Activated CD4-positive, alpha-beta T cell treated with anti-CD3 and anti-CD28 coated beads, Interleukin-2, amount 50 U/mL, for 24 hours (primary cell): ENCODE measurements around the gene SOWAHA.

Experiments used
- DNase-seq, 2 donors: peaks; one replicate each; pipeline ENCODE4 v3.0.0-alpha.2; 2020; ENCODE audit warnings: low read depth in 1 of 2, low spot score in 1 of 2

The SOWAHA gene

DNA sequence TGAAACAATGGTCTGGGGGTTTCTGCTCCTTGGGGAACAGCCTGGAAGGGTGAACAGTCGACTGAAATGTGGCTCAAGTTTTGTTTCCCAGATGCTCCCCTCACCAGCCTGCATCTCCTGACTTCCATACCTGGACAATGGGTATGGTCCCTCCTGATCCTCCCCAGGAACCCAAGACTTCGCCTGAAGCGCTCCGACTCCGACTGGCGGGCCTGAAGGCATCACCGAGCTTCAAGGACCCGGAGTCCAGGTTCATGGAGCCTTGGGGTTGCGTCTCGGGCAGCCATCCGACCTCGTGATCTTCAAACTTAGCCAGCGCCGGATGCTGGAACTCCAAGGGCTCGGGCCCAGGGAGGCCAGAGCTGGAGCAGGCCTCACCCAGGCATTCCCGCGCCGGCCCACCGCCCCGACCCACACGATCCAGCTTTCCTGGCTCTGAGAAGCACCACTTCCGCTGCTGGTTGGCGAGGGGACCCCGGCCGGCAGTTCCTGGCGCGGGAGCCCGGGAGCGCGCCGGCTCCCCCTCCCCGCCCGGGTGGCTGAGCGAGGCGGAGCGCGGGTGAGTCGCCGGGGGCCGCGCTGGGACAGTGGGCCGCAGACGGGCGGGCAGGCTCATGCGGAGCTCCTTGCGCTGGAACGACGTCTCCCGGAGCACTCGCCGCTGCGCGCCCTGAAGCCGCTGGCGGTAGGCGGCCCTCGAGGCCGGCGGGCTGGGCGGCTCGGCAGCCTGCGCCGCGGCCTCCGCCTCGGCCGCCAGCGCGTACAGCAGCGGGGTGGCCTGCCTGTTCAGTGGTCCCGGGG is 12.1 kb downstream of the SOWAHA start:
- DNase-seq = no peak

DNA sequence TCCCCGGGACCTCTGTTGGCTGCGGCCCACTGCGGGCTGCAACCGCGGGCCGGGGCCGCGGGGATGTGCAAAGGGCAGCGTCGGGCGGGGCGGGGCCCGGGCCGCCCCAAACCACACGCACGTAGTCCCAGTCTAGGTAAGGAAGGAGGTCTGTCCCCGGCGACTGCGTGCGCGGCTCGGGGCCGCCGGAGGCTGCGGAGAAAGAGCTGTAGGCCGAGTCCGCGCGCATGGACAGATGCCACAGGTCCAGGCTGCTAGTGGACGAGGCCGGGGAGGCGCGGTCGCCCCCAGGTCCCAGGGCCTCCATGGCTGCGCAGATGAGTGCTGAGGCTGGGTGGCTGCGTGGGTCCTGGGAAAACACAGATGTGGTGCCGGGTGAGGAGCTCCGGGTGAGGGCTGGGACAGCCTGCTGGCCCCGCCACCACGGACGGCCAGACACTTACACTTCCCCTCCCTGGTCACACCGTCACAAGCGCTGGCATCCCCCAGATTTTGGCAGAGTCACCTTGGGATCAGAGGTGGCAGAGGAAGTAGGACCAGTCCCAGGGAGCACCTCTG is 12.8 kb downstream of the SOWAHA start:
- DNase-seq = no peak

DNA sequence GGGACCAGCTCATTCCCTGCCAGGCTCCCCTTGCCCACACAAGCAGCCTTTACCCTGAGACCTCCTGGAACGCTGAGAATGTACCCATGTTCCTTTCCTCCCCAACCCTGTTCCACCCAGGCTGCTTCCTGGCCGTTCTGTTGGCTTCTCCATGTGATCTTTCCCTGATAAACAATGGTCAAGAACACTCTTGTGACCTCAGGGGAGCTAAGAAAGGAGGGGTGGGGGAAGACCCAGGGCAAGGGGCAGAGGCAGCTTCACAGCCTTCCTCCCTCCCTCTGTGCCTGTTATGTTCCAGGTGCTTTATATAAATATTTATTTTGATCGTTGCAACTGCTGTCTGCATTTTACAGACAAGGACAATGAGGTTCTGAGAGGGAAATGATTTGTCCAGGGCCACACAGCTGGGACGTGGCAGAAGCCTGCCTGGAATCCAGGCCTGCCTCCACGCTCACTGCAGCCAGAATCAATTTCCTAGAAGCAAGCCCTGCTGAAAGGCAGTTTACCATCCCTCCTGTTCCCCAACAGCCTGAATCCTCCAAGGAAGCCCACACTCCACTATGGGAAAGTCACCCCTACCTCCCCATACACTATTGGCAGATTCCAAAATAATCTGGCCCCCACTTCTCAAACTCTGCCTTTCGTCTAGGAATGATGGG is 13.5 kb downstream of the SOWAHA start:
- no peak for DNase-seq

DNA sequence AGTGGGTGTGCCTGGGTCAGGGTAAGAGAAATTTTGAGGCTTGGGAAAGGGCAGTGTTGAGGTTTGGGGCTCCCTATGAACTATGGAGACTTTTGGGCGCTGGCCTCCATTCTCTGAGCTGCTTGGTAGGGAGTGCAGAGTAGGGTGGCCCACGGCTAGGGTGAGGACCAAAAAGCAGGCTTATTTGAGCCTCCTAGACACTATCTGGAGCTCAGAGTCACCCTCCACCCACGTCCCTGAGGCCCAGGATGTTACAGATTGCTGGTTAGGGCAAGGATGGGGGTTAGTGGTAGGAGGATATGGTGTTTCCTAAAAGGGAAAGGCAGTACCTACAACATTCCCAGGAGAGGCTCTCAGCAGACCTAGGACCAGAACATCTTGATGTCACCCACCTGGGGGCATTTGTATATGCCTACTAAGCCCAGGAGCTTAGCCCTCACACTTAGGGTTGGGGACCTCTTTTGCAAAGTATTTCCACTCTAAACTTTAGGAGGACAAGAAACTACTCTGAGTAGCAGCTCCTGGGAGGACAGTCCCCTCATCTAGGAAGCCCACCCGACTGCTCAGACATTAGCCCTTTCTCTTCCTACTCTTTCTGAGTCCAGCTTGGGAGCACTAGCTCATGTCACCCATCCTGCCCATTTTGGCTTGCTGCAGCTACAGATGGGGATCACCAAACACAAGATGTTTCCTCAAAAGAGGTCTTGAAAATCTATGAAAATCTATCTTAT is 15.0 kb downstream of the SOWAHA start:
- DNase-seq = no peak

DNA sequence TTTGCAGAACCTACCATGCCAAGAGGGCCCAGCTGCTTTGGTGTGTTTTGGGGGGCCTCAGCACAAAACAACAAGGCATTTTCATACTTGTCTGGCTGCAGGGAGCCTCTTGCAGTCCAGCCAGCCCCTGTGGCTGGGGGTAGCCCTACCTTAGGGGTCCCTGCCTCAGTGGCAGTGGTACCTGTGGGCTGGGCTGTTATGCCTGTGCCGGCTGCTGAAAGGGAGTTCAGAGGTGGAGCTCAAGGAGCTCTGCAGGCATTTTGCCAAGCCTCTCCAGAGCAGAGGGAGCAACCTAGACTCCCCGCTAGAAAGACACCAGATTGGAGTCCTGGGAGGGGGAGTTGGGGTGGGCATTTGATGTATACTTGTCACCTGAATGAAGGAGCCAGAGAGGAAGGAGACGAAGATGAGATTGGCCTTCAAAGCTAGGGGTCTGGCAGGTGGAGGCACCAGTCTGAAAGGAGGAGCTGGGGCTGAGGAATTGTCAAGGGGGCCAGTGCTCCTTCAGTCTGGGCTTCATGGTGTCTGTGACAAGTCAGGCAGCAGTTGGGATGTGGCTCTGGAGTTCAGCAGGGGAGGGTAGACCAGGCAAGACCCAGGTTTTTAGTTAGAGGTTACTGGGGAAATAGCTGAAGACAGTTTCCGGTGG is 15.9 kb downstream of the SOWAHA start:
- no peak for DNase-seq

DNA sequence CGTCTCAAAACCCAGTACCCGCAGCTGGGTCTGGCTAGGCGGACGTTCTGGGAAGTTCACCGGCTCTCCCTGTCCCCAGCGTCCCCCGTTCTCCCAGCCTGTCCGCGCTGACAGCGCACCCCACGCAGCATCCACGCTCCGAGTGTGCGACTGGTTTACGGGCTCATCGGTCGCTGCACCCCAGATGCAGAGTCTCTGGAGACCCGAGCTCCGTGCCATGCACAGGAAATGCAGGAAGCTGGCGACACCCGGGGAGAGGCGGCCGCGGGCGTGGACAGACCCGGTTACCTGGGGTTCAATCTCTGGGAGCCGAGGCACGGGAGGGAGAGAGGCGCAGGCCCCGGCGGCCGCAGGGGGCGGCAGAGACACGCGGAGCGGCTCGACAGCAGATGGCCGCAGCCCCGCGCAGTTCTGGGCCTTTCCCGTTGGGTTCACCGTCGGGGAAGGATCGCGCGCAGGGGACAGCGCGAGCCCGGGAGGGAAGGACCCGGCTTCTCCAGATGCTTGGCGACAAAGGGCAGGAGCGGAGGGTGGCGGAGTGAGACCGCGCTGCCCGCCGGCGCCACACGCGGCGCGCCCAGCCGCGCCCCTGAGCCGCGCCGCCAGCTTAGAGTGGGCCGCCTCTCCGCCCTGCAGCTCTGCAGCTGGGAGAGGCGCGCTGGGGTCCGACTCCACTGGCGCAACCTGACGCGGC is 16.8 kb downstream of the SOWAHA start:
- peak; percentile 50 to 52 for DNase-seq

DNA sequence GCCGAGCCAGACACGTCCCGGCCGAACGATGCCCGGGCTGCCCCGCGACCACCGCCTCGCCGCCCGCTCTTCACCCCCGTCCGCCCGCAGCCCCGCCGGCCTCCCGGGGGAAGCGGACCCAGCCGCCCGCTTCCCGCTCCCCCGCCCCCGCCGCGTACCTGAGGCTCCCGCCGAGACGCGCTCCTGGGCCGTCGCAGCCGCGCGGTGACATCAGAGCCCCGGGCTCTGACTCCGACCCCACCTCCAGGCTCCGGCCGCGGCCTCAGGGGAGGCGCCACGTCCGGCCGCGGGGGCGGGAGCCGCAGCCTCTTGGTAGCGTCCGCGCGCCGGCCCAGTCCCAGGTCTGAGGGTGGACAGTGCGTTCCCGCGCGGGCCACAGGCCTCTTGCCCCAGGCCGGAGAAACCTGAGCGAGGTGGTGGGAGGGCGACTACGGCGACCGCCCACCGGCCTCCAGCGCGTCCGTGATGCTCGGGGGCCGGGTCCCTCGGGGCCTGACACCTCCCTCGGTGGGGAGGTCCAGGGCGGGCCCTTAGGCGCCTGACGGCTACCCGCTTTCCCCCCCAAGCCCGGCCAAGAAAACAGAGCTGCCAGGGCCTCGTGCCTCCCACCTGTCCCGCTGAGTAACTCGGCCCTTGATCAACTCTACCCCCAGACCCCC is 17.5 kb downstream of the SOWAHA start, which contains the start of gene SHROOM1:
SHROOM1 (minus strand) TSS at position 212 of the 659 bp plus-strand sequence. CDS start 4,507 bp downstream, outside the sequence.
- DNase-seq = no peak

DNA sequence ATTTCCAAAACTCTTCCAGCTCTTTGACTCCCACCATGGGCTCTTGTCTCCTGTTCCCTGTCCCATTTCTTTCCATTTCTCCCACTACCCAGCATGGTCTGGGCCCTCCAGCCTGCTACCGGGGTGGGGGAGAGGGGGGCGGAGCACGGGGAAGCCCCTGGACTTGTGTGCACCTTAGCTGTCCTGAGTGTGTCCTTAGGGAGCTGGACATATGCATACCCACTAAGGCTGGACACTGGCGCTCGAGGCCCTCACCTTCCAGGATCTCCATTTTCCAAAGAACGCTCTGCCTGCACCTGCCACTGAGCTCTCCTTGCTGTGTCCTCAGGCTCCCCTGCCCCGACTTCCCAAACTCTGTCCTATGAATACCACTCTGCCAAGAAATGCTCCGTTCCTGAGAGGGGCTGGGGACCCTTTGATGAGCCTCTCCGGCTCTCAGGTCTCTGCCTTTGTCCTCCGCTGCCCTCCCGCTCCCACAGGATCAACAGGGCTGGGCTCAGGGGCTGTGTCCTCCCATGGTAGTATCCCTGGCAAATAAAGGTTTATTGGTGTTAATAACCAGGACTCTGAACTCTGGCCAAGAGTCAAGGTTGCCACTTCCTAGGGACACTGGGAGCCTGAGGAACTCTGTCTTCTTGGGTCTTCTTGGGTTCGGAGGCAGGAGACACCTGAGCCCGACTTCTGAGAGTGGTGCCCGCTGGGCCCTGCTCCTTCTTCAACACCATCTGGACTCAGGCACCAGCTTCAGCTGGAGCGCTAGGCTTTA is 18.2 kb downstream of the SOWAHA start:
- no peak for DNase-seq

DNA sequence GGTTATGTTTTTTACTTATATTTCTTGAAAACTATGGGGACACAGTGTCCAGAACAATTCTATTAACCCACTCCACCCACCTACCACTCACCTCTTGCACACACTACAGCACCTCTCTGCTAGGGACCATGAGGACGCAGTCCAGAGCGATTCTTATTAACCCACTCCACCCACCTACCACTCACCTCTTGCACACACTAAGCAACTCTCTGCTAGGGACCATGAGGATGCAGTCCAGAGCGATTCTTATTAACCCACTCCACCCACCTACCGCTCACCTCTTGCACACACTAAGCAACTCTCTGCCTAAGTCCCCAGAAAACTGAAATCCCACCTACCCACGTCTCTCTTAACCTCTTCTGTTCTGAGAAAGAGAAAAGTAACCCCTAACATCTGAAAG is 19.5 kb downstream of the SOWAHA start:
- no peak for DNase-seq

DNA sequence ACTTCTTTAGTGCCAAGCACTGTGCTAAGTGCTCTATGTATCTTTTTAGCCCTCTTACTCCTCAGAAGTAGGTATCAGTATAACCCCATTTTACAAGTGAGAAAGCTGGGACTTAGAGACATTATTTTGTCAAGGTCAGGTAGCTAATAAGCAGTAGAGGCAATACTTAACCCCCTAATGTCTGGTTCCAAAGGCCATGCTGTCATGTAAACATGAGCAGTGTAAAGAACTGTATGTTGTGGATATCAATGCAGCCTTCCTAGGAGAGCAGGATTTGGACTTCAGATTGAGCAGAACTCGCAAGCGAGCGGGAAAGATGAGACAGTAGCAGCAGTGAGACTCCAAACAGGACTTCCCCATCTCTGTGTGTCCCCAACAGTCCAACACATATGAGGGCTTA is 21.0 kb downstream of the SOWAHA start:
- no peak for DNase-seq

DNA sequence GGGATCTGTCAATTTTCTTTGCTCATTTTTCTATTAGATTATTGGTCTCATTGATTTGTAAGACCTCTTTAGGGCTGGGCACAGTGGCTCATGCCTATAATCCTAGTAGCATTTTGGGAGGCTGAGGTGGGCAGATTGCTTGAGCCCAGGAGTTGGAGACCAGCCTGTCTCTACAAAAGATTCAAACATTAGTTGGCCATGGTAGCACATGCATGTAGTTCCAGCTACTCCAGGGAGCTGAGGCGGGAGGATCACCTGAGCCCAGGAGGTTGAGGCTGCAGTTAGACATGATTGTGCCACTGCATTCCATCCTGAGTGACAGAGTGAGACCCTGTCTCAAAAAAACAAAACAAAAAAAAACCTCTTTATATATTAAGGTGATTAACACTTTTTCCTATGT is 23.8 kb downstream of the SOWAHA start:
- no peak for DNase-seq

DNA sequence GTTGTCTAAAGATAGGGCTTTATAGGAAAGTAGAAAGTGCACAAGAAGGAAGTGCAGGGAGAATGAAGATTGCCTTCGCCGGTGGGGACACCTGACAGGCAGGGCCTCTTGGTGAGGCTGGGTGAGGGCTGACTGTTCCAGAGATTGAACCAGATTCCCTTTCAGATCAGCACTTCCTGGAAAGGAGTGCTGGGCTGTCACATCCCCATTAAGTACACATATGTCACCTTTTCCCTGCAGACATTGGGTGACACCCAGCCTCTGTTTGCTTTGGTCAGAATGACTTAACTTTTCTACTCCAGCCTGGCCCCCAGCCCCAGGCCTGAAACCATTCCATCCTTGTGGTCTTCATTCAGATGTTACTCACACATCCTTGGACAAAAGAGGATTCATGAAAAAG is 24.8 kb downstream of the SOWAHA start:
- no peak for DNase-seq

DNA sequence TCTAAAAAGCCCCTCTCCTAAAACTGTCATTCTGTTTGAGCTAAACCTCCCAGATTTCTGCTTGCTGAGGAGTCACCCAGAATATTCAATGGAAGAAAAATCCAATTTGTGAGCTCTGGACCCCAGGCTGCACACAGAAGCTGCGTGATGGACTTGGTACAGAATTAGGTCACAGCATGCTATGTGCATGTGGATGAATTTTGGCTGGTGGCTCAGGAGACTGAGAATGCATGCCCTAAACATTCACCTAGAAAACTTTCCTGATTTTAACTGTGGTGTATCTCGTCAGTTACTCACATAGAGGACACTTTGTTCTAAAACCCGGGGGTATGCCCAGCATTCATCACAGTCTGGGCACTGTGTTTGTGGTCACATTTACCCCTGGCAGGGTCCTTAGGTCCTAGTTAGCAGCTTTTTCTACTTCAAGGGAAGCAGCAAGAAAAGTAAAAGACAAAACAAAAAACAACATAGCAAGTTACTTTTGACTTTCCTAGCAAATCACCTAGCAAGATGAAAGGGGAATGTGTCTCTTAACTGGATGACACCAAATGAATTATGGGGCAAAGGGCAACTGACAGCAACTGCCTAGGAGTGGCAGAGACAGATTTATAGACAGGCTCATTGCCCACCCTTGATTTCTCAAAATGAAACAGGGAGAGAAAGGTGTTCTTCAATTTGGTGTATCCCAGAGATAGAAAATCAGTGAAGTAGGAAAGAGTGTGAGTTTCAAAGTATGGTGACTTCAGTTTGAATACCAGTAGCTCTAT is 25.6 kb downstream of the SOWAHA start:
- no peak for DNase-seq

DNA sequence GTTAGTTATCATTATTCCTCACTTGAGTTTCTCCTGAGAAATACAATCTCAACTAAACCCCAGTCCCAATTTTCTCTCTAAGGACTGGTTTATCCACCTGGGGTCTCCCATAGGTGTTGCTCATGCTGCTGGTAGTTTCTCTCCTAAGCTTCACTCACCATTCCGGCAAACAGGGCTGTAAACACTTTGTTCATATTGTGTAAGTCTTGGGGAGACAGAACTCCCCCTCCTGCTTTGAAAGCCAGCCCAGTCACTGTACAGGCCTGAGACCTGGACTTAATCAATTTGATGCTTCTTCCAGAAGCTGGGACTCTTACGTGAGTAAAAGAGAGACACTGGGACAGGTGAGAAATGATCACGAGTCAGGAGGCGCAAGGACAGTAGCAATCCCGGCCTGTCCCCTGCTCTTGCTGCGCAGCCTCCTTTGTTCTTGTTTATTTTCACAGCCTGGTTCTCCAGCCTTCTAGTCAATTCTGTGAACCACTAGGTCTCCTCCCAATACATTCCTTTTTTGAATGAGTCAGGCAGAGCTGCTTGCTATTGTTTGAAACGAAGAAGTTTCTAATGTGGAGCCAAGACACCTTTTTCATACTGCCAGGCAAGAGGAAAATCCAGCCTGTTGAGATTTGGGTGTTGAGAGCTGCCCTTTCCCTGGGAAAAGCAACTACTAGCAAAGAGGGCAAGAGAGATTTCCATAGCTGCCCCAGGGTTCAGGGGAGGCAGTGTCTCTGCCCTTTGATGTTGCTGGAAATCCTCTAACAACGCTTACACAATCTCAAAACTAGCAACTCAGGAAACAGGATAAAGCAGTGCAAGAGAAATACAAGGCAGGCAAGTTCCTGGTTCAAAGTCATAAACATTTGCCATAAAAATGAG is 26.6 kb downstream of the SOWAHA start:
- no peak for DNase-seq

DNA sequence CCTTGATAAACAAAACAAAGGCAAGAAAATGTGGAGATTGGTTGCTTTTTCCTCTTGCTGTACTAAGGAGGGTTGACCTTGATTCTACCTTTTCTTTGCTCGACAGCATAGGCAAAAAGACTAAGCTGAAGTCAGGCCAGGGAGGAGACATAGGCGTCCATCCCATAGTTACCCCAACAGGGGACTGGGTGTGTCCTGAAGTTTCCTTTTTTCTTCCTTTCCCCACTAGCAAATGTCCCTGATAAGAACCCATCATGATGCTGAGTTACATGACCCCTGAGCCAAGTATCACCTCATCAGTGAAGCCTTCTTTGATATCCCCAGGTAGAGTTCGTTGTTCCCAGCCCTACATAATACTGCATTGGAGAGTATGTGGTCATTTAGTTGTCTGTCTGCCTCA is 27.2 kb downstream of the SOWAHA start:
- no peak for DNase-seq

DNA sequence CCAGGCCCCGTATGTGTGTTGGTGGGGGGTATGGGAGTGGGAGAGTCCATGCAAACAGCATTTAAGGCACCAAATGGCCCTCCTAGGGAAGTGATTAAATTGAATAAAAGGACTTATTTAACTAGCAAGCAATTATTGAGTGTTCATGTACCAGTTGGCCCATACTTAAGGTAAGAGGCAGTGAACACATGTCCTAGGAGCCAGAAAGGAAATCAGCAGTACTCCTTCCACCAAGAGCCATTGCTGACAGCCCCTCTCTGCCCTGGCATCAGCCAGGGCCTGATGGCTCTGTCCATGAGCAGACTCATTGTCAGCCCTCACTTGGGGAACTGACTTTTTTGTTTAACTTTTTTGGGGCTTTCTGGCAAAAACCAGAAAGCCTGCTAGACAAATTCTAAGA is 27.8 kb downstream of the SOWAHA start:
- DNase-seq = no peak

DNA sequence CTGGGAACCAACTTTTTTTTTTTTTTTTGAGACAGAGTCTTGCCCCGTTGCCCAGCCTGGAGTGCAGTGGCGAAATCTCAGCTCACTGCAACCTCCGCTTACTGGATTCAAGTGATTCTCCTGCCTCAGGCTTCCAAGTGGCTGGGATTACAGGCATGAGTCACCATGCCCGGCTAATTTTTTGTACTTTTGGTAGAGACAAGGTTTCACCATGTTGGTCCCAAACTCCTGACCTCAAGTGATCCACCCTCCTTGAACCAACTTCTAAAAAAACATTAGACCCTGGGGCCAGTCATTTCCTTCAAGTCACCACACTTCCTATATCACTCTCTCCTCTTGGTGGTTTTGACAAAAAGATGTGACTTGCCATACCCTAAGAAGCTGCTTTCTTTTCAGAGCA is 28.2 kb downstream of the SOWAHA start:
- no peak for DNase-seq

DNA sequence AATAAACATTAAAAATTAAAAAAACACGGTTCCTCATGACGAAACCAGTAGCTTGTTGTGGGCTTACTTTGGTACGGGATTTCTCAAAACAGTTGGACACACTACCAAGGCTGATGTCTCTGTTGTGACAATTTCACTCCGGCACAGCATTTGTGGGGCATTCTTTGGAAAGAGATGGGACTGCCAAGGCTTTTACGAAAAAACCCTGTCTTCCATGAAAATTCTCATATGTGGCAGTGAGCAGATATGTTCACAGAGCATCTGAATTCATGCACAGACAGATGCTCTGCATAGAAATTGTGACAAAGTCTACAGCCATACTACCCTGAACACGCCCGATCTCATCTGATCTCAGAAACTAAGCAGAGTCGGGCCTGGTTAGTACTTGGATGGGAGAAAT is 35.2 kb downstream of the SOWAHA start:
- DNase-seq = no peak
